Activated CD8-positive, alpha-beta T cell treated with anti-CD3 and anti-CD28 coated beads for 36 hours (primary cell): ENCODE measurements around the gene NDRG4. TPM values are rescaled to one million over a fixed set of nuclear protein-coding genes. Genes with fewer than 3 reads are reported as not detected.

ENCODE experiments used
- ATAC-seq: fragments of 200-7000 bp; cut with Tn5 transposase; one replicate; pipeline ENCODE4 v1.10.0; 2021; ENCODE audit warnings: mild to moderate bottlenecking, moderate library complexity
- CTCF ChIA-PET: fragments of 350-600 bp; sonication (Branson Sonifier 250); formaldehyde crosslinking; loops from one replicate; lab custom pipeline; 2021; ENCODE audit warnings: antibody characterized with exemption; lab: Charles Lee
- POLR2A ChIA-PET: fragments of 350-600 bp; sonication (Branson Sonifier 250); formaldehyde crosslinking; loops from one replicate; lab custom pipeline; 2021; ENCODE audit warnings: antibody characterized with exemption; lab: Charles Lee
- DNase-seq: peaks from one replicate; pipeline ENCODE4 v3.0.0-alpha.2; 2020
- H3K27ac Mint-ChIP-seq: one replicate; pipeline ENCODE4 v1.8.0; 2021; ENCODE audit warnings: mild to moderate bottlenecking, mixed read lengths
- H3K27me3 Mint-ChIP-seq: one replicate; pipeline ENCODE4 v1.8.0; 2021; ENCODE audit warnings: mixed read lengths
- H3K36me3 Mint-ChIP-seq: one replicate; pipeline ENCODE4 v1.8.0; 2021; ENCODE audit warnings: low read depth, mixed read lengths
- H3K4me1 Mint-ChIP-seq: one replicate; pipeline ENCODE4 v1.8.0; 2021; ENCODE audit warnings: low read depth, mixed read lengths
- H3K4me3 Mint-ChIP-seq: one replicate; pipeline ENCODE4 v1.8.0; 2021; ENCODE audit warnings: mild to moderate bottlenecking, moderate library complexity, mixed read lengths
- H3K9me3 Mint-ChIP-seq: one replicate; pipeline ENCODE4 v1.8.0; 2021; ENCODE audit warnings: mixed read lengths
- intact Hi-C: fragments of 100-400 bp; cut with micrococcal nuclease; formaldehyde crosslinking; loops from one replicate; pipeline ENCODE4 v1.10.0; 2022
- total RNA-seq, 2 experiments: library from RNA; stranded (reverse); gene quantifications; one replicate each; pipeline ENCODE4 v1.2.3, GENCODE V29; 2021
- TF ChIP-seq, protein P1 (sequence below): fragments of 200-600 bp; IDR thresholded peaks from one replicate; pipeline ENCODE4 v1.8.0; 2022; ENCODE audit warnings: antibody characterized with exemption, mild to moderate bottlenecking

Gene NDRG4
- total RNA-seq, 2 experiments from 2014 or later: 1.3 to 1.6 TPM

GRCh38 chr16:58471209-58471975, 28.6 kb upstream of the NDRG4 start:
- Mint-ChIP-seq H3K4me3 (no peak overlapping the region), H3K27me3 (peaks cover 28% of the 10 kb centered on the region), H3K27ac (no peak overlapping the region), H3K9me3 (no peaks in the 10 kb centered on the region), H3K4me1 (no peaks in the 10 kb centered on the region), H3K36me3 (no peaks in the 10 kb centered on the region)
- no peak for ATAC-seq
- ChIA-PET CTCF (interaction anchor here (1.1 to 1.8 kb wide), 3 partner anchors 13 to 134 kb away, joined by 3 to 5 read pairs (median 4); no protein-coding TSS in a partner anchor), POLR2A (interaction anchor here (1.0 to 1.3 kb wide), 2 partner anchors 14 to 570 kb away, joined by 3 read pairs; no protein-coding TSS in a partner anchor)
- DNase-seq: no peak
- TF ChIP-seq, protein P1, sequence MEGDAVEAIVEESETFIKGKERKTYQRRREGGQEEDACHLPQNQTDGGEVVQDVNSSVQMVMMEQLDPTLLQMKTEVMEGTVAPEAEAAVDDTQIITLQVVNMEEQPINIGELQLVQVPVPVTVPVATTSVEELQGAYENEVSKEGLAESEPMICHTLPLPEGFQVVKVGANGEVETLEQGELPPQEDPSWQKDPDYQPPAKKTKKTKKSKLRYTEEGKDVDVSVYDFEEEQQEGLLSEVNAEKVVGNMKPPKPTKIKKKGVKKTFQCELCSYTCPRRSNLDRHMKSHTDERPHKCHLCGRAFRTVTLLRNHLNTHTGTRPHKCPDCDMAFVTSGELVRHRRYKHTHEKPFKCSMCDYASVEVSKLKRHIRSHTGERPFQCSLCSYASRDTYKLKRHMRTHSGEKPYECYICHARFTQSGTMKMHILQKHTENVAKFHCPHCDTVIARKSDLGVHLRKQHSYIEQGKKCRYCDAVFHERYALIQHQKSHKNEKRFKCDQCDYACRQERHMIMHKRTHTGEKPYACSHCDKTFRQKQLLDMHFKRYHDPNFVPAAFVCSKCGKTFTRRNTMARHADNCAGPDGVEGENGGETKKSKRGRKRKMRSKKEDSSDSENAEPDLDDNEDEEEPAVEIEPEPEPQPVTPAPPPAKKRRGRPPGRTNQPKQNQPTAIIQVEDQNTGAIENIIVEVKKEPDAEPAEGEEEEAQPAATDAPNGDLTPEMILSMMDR: no peak
- intact Hi-C loops: no loop called here

DNA sequence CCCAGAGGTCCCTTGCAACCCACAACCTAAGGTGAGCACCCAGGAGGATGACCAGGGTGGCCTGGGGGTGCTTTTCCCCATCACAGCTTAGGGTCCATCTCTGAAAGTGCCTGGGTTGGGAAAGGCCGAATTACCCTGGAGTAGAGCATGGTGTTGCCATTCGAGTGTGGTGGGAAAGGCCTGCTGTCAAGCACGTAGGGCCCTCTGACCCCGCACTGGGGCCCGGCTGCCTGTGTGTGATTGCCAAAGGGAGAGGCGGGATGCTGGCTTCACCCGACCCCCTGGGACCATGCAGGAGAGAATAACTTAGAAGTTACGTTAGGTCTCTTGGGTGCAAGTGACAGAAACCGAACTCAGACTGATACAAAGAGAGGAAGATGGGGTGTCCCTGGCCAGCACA, 27.7 kb upstream of the NDRG4 start:
- ChIA-PET POLR2A (interaction anchor here (0.8 to 1.3 kb wide), 2 partner anchors 14 to 80 kb away, joined by 3 read pairs; partner anchors contain the start of gene GINS3), CTCF (interaction anchor here (1.6 to 1.8 kb wide), 2 partner anchors 16 to 135 kb away, joined by 4 to 5 read pairs; no protein-coding TSS in a partner anchor)
- intact Hi-C loops: no loop called here
- H3K27me3 Mint-ChIP-seq: peaks cover 21% of the 10 kb centered on the region
- H3K4me1 Mint-ChIP-seq: no peaks in the 10 kb centered on the region
- H3K36me3 Mint-ChIP-seq: no peaks in the 10 kb centered on the region
- no peak overlapping the region for H3K4me3 Mint-ChIP-seq
- no peak for DNase-seq
- TF ChIP-seq, protein P1: no peak
- no peak for ATAC-seq
- H3K9me3 Mint-ChIP-seq: no peaks in the 10 kb centered on the region
- no peak overlapping the region for H3K27ac Mint-ChIP-seq

DNA sequence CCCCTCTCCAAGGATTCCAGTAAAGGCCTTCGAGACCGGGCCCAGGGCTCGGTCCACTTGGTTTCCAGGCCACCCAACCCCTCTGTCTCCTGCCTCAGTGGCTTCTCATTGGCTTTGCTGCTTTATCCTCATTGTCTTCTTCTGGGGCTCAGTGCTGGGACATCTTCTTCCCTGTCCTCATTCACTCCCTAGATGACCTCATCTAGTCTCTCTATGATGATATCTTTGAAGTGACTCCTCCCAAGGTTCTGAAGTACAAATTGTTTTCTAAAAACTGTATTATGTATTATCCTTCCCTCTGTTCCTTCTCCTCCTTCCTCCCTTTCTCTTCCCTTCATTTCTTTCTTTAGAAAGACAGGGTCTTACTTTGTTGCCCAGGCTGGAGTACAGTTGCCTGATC, 27.1 kb upstream of the NDRG4 start:
- H3K36me3 Mint-ChIP-seq: no peaks in the 10 kb centered on the region
- POLR2A ChIA-PET: interaction anchor here (0.8 to 1.0 kb wide), 2 partner anchors 81 to 108 kb away, joined by 3 read pairs; partner anchors contain the start of gene GINS3
- intact Hi-C loops: no loop called here
- H3K4me1 Mint-ChIP-seq: no peaks in the 10 kb centered on the region
- H3K4me3 Mint-ChIP-seq: no peak overlapping the region
- no peaks in the 10 kb centered on the region for H3K9me3 Mint-ChIP-seq
- ATAC-seq (no peak), DNase-seq (no peak)
- H3K27ac Mint-ChIP-seq: no peak overlapping the region
- TF ChIP-seq, protein P1: no peak
- CTCF ChIA-PET: interaction anchor here (1.2 kb wide), 1 partner anchor 15 kb away, joined by 3 read pairs; no protein-coding TSS in a partner anchor
- peaks cover 18% of the 10 kb centered on the region for H3K27me3 Mint-ChIP-seq

DNA sequence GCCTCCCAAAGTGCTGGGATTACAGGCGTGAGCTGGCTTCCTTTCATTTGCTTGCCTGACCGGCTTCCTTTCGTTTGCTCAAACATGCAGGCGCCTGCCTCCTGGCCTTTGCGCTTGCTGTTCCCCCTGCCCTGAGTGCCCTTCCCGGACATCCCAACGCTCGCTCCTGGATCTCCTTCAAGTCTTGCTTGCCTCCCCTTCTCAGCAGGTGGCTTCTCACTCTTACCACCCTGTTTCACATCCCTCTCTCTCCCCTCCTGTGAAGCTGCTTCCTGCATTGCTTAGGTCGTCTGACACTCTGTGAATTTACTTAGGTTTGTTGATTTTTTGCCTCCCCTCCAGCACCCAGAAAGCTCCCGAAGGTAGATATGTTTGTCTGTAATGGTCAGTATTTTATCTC, 25.6 kb upstream of the NDRG4 start:
- Mint-ChIP-seq H3K4me3 (no peak overlapping the region), H3K9me3 (no peaks in the 10 kb centered on the region), H3K27ac (no peak overlapping the region), H3K36me3 (no peaks in the 10 kb centered on the region), H3K27me3 (peaks cover 11% of the 10 kb centered on the region), H3K4me1 (no peaks in the 10 kb centered on the region)
- CTCF ChIA-PET: interaction anchor here (0.6 to 2.4 kb wide), 4 partner anchors 13 to 235 kb away, joined by 3 to 8 read pairs (median 4); no protein-coding TSS in a partner anchor
- TF ChIP-seq, protein P1: no peak
- no peak for DNase-seq
- no peak for ATAC-seq
- intact Hi-C loops: no loop called here
- POLR2A ChIA-PET: no interaction called here
